Hypothalamus (tissue), 51 donors: ENCODE data around the gene NPR2.

Experiments
- DNase-seq, 51 donors: peaks; one replicate each; lab custom pipeline; 2025; lab: John Stamatoyannopoulos, UW

NPR2 gene

GRCh38 chr9:35791297-35791921, at the start of gene NPR2:
Gene NPR2, plus strand, starts transcription at chr9:35791591. Its CDS starts 818 bp downstream, at chr9:35792409.
- DNase-seq: peak in 13 of 51 donors; percentile 12 to 47 (median 32)

DNA sequence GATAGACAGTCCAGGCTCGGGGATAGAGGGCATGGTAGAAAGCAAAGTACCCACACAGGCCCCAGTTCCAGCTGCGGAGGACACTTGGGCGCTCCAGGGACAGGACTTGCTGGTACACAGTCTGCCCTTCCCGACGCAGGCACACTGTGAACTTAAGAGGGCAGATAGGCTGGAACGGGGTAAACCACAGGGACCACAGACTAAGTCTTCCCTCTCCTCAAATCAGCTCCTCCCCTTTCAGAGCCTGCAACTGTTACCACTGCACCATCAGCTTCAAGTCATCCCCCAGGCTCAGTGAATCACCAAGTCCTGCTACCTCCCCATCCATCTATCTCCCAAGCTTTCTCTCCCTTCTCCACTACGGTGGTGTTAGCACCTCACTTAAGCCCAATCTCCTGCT, 49.7 kb upstream of the NPR2 start:
- DNase-seq: no peak

GRCh38 chr9:35743452-35743851, 47.9 kb upstream of the NPR2 start:
- no peak for DNase-seq

DNA sequence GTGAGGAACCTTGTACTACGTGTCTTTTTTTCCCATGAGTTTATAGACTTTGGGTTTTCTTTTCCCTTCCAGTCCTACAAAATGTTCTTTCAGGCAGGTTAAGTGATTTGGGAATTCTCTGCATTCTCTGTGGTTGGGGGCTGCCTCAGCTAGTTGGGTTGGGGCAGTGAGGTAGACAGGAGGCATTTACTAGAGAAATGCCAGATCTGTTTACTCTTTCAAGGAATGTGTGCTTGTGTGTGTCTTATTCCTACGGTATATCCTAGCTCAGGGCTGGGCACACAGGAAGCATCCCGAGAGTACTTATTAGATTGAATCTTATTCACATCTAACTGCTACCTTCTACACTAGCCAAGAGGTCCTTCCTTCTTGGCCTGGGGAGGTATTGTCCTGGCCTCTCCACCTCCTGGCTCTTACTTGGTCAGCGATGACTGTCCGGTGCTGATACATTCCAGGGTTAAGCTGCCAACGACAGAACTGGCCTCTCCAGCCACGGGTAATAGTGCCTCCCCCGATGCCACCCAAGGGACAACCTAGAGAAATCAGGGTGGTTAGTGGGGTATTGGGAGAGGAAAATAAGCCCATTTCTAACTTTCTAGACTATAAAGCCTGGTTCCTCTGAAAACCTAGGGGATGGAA, 47.4 kb upstream of the NPR2 start:
- no peak for DNase-seq

GRCh38 chr9:35745569-35745968, 45.8 kb upstream of the NPR2 start:
- no peak for DNase-seq

GRCh38 chr9:35746583-35746982, 44.8 kb upstream of the NPR2 start:
- DNase-seq: no peak

- peak in 1 of 51 donors; percentile 43 for DNase-seq
Observed at GRCh38 chr9:35748242-35748857, 43.0 kb upstream of the NPR2 start.

DNA sequence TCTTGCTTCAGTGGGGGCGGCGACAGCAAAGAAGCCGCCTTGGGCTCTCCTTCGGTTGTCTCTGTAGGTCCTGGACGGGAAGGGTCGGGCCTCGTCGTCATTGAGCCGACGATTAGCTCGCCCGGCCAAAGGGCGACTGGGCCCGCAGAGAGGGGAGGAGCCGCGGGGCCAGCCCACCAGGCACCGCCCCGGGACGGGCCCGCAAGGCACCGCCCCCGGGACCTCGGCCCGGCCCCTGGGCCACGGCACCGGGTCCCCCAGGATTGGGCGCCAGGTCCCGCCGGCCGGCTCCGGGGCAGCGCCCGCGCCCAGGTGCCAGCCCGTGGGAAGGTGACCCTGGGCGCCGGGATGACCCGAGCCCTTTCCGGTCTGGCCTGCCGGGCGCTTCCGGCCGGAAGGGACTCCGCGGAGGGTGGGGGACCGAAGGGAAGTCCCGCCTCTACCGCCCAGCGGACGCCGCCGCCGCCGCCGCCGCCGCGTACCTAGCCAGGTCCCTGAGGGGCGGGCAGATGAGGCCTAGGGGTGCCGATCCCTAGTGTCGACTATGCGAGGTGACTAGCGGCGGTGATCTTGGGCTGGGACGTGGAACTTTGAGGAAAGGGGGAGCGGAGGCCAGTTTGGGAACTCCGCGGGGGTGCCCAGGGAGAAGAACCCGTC, 42.4 kb upstream of the NPR2 start, which contains the start of the genes GBA2 and RGP1:
Gene GBA2 (minus strand): TSS at position 371 of the 657 bp plus-strand sequence. CDS start 524 bp downstream, outside the sequence.
Gene RGP1 (plus strand): TSS at position 430 of the 657 bp plus-strand sequence. CDS start 469 bp downstream, outside the sequence.
- DNase-seq: peak; percentile 14 to 87 (median 70)

- DNase-seq: peak in 13 of 51 donors; percentile 23 to 68 (median 51)
Observed at GRCh38 chr9:35749515-35750255, 41.7 kb upstream of the NPR2 start.

DNA sequence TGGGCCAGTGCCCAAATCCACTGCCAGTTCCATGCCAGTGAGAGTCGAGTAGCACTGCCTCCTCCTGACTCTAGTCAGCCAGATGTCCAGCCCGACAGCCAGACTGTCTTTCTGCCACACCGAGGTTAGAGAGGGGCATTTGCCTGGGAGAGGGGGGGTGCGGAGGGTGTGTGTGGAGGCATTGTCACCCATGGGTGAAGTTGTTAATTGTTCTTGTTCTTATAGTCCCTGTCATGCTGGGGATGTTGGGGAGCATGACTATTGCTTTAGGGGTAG, 41.2 kb upstream of the NPR2 start:
- peak in 2 of 51 donors; percentile 3 to 55 for DNase-seq

DNA sequence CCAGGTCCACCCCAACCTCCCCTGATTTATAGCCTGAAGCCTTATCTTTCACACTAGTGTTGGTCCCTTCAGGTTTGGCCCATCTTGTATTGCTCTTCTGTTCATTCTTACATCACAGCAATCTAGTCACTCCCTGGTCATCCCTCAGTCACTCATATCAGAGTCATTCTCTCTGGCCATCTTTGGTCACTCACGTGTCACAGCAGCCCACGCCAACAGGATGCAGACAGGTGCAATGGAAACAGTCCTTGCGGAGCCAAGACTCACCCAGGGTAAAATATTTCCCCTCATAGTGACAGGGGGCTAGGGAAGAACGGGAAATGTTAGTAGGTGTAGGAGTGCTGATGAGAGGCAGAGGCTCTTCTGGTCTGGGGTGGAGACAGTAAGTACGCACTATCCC, 37.9 kb upstream of the NPR2 start:
- no peak for DNase-seq

DNA sequence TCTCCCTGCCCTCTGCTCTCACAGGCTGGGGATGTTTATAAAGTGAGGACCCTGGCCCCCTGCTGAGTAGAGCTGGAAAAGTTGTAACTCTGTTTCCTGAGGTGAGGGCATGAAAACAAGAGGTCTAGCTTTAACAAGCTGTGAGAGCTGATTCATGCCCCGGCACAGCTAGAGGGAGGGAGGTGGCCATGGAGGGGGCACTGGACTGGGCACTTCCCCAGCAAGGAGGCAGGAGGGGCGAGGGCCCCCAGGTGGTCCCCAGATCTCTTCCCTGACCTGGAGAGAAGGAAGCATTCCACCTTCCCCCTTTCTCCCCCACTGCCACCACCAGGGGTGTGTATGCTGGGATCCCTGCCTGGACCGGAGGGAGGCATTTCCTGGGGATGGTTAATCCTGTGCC, 37.1 kb upstream of the NPR2 start, which contains the start of gene MSMP:
Gene MSMP (minus strand): TSS at position 13 of the 400 bp plus-strand sequence. CDS start 147 bp downstream, outside the sequence.
- DNase-seq: no peak

DNA sequence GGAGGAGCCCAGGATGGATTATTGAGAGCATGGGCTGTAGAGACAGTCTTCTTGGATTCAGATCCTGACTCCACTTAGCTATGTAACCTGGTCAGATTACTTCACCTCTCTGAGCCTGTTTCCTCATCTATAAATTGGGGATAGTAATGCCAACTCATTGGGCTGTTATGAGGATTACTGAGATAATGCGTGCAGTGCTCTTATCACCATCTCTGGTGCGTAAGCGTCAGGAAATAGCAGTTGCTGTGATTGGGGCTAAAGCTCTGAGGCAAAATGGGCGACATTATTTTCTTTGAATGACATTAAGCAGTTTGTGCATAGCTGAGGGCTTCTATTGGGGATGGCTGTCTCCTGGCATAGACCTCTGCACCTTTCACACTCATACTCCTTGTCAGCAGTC, 36.3 kb upstream of the NPR2 start:
- no peak for DNase-seq

DNA sequence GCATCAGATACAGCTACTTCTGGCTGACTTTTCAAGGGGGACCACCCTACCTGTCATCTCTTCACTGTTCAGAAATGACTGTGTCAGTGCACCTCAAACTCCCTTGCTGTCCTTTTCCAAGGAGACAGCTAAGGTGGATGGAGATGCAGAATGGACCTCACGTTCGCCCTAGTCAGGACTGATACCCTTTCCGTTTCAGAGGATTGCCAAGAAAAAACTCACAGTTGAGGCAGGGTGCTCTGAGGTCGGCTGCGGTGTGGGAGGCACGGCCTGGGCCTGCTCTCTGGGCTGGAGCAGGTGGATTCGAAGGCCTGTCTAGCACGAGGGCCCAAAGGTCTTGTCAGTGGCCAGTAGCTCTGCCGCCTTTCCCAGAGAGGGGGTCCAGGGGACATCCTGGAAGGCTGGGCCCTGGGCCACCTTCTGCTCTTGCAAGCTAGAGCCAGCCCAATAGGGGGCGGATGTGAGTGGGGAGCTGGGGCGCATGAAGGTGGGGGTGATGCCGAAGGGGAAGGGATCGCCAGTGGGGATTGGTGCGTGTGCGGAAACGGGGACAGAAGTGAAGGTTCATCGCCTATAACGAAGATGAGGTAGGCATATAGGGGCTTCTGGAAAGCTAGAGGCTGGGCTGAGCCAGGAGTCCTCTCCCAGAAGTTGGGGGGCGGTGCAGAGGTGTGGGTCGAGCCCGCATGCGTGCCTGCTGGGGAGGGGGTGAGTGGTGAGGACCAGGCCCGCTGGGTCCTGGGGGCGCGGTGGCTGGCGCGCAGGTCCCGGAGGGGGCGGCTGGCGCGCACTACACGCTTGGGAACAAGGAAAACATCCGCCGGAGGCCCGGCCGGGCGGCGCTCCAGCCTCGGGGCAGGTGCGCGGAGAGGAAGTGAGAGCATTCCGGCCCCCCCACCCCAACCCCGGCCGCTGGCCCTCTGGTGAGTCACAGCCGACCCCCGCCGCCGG, 34.8 kb upstream of the NPR2 start:
- DNase-seq: peak in 44 of 51 donors; percentile 22 to 91 (median 60)

DNA sequence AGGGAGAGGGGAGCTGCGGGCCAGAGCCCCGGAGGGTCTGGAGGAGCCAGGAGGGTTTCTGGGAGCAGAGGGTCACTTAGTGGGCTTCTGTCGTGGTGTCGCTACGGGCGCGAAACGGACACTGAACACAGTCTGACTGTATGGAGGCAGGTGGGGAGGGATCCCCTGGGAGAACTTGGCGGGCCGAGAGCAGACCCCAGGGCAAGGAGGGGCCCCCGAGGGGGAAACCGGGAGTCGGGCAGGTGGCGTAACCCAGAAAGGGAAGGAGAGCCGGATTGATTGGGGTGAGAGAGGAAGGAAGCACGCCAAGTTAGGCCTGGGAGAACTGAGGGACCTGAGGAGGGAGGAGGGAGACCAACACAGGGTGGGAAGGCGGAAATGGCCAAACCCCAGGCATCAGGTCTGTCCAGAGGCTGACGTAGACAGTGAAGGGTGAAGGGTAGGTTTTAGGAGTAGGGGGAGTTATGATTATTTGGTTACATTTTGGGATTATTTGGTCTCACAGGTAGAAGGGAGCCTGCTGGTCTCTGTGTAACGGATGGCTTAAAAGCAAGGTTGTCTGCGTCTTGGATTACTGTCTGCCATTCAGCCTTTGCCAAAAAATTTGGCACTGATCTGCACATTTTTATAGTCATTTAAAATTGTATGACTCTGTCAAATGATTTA, 34.0 kb upstream of the NPR2 start:
- DNase-seq: peak in 25 of 51 donors; percentile 12 to 78 (median 43)

GRCh38 chr9:35757892-35758275, 33.5 kb upstream of the NPR2 start:
- no peak for DNase-seq

GRCh38 chr9:35758475-35759050, 32.8 kb upstream of the NPR2 start:
- DNase-seq: no peak

DNA sequence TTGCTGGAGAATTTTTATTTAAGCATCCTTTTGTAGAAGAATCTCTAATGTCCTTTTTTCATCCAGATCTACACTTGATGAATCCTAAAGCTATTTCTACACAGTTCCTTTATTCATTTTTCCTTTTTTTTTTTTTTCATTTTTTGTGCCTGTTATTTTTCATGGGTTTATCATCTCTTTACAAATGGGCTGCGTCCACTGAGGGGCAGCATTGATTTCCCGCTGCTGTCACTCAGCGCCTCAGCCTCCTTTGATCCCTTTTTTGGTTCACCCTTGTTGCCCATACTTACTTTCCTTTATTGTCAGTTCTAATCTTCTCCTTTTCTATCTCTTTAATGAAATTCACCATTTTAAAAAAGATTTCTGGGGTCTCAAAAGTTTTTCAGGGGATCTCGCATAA, 31.6 kb upstream of the NPR2 start:
- DNase-seq: no peak
